Panc1 (cell line): ENCODE data around the gene KMT5B. TPM values are rescaled to one million over a fixed set of nuclear protein-coding genes. Genes with fewer than 3 reads are reported as not detected.

Source experiments
- ATAC-seq: fragments of 200-7000 bp; cut with Tn5 transposase; 2 replicates; pipeline ENCODE4 v1.9.1; 2020; ENCODE audit warnings: mild to moderate bottlenecking, moderate library complexity
- BruUV-seq: library from RNA; stranded (reverse); fragments of 400-500 nt; replicated peaks from 2 replicates; lab custom pipeline; 2021; lab: Mats Ljungman, UMichigan
- CTCF ChIA-PET: fragments of 300-600 bp; sonication (Branson Sonifier 250); formaldehyde crosslinking; loops from one replicate; lab custom pipeline; 2022; ENCODE audit warnings: antibody characterized with exemption; lab: Charles Lee
- POLR2A ChIA-PET: fragments of 300-600 bp; sonication (Branson Sonifier 250); formaldehyde crosslinking; loops from one replicate; lab custom pipeline; 2022; ENCODE audit warnings: antibody characterized with exemption; lab: Charles Lee
- DNase-seq: peaks from one replicate; pipeline ENCODE4 v3.0.0-alpha.2; 2010; ENCODE audit warnings: low read depth, low spot score
- H3K27ac ChIP-seq: 2 replicates; pipeline ENCODE4 v1.5.1; 2011; ENCODE audit warnings: mild to moderate bottlenecking, low read length, inconsistent platforms
- H3K27me3 ChIP-seq: fragments of 200-500 bp; sonication (Bioruptor generic); 2 replicates; pipeline ENCODE4 v1.6.0; 2014; ENCODE audit warnings: low read length, inconsistent platforms; ENCODE audit not compliant: control insufficient read depth, insufficient read depth
- H3K36me3 ChIP-seq: fragments of 200-500 bp; sonication (Bioruptor generic); 2 replicates; pipeline ENCODE4 v1.5.1; 2014; ENCODE audit warnings: inconsistent platforms, mild to moderate bottlenecking, low read length, moderate library complexity; ENCODE audit not compliant: control insufficient read depth, insufficient read depth
- H3K4me1 ChIP-seq: 2 replicates; pipeline ENCODE4 v1.5.1; 2011; ENCODE audit warnings: inconsistent platforms, mild to moderate bottlenecking, low read length, moderate library complexity; ENCODE audit not compliant: control insufficient read depth, insufficient read depth
- H3K4me3 ChIP-seq, 2 experiments: 2 replicates each; pipeline ENCODE4 v1.5.1; 2011 to 2012; ENCODE audit warnings: low read depth in 2 of 2, low read length in 2 of 2, mild to moderate bottlenecking in 2 of 2, inconsistent platforms in 1 of 2, moderate library complexity in 1 of 2
- H3K9me3 ChIP-seq: fragments of 200-500 bp; sonication (Bioruptor generic); 2 replicates; pipeline ENCODE4 v1.5.1; 2014; ENCODE audit warnings: low read depth, mild to moderate bottlenecking, inconsistent platforms, low read length, moderate library complexity; ENCODE audit not compliant: control insufficient read depth, insufficient read depth
- CTCF ChIP-seq: fragments of 450-650 bp; IDR thresholded peaks from 2 replicates; pipeline ENCODE4 v1.5.1; 2017; ENCODE audit warnings: mild to moderate bottlenecking
- POLR2AphosphoS5 ChIP-seq: IDR thresholded peaks from 2 replicates; pipeline ENCODE4 v1.6.1; 2012; ENCODE audit warnings: mild to moderate bottlenecking, low read depth, low read length, moderate library complexity
- REST ChIP-seq, 2 experiments: IDR thresholded peaks; 2 replicates each; pipeline ENCODE4 v1.6.1; 2011 to 2012; ENCODE audit warnings: low read depth in 2 of 2, control low read depth in 1 of 2, low read length in 1 of 2, mild to moderate bottlenecking in 1 of 2, moderate library complexity in 1 of 2; ENCODE audit not compliant: insufficient read depth in 1 of 2
- SIN3A ChIP-seq: IDR thresholded peaks from 2 replicates; pipeline ENCODE4 v1.6.1; 2012; ENCODE audit warnings: low read depth, mild to moderate bottlenecking, low read length, moderate library complexity, borderline replicate concordance; ENCODE audit not compliant: insufficient read depth
- TCF7L2 ChIP-seq: IDR thresholded peaks from 2 replicates; pipeline ENCODE4 v1.6.1; 2011; ENCODE audit warnings: mild to moderate bottlenecking, low read depth, low read length, inconsistent platforms
- in situ Hi-C: cut with HindIII; loops from 2 replicates; pipeline ENCODE4 v1.10.0; 2016; ENCODE audit warnings: low sequenced_read_pairs, low pct_unique_long_range_greater_than_20kb
- intact Hi-C: fragments of 100-400 bp; cut with micrococcal nuclease; formaldehyde crosslinking; loops from one replicate; pipeline ENCODE4 v1.10.0; 2022; ENCODE audit not compliant: unreplicated experiment
- total RNA-seq: library from RNA; stranded (reverse); gene quantifications from one replicate; pipeline ENCODE4 v1.2.1, GENCODE V29; 2021; ENCODE audit not compliant: unreplicated experiment

KMT5B gene
- total RNA-seq, 1 experiment from 2014 or later = 48.6 TPM

GRCh38 chr11:68259122-68259959 is 46.2 kb upstream of the KMT5B start:
- in situ Hi-C loops = no loop called here
- intact Hi-C loops = loop anchor here (5.0 to 10.0 kb wide), 2 partner anchors 123 to 185 kb away; no protein-coding TSS in a partner anchor
- BruUV-seq = no TSS peak
- ATAC-seq (peak; percentile 3; the same call in 1 of the 2 replicates), DNase-seq (no peak)
- POLR2A ChIA-PET = interaction anchor here (0.7 kb wide), 1 partner anchor 13 kb away, joined by 3 read pairs; the partner anchor contains the start of gene C11orf24
- H3K27ac ChIP-seq = no peak overlapping the region
- H3K9me3 ChIP-seq = no peaks in the 10 kb centered on the region
- TF ChIP-seq TCF7L2 (no peak), POLR2AphosphoS5 (no peak), SIN3A (no peak), REST (IDR thresholded peaks at IDR 0.05; ENCODE audit: insufficient read depth in 1 of 2, low read depth in 2 of 2, low read length in 1 of 2) (no peak), CTCF (no peak)
- CTCF ChIA-PET = interaction anchor here (0.5 to 2.4 kb wide), 2 partner anchors 33 to 39 kb away, joined by 3 to 8 read pairs; no protein-coding TSS in a partner anchor
- no peaks in the 10 kb centered on the region for H3K27me3 ChIP-seq
- peaks cover 13% of the 10 kb centered on the region for H3K4me1 ChIP-seq
- H3K36me3 ChIP-seq = no peaks in the 10 kb centered on the region
- H3K4me3 ChIP-seq = no peak overlapping the region

GRCh38 chr11:68258363-68258765 is 45.3 kb upstream of the KMT5B start:
- no peak overlapping the region for H3K4me3 ChIP-seq
- no peaks in the 10 kb centered on the region for H3K27me3 ChIP-seq
- ChIA-PET CTCF (interaction anchor here (0.6 to 2.6 kb wide), 3 partner anchors 39 to 125 kb away, joined by 3 to 40 read pairs (median 4); no protein-coding TSS in a partner anchor), POLR2A (no interaction called here)
- DNase-seq (no peak), ATAC-seq (no peak)
- peak overlapping the region; percentile 74; the same call in 1 of the 2 replicates for H3K27ac ChIP-seq
- intact Hi-C loops = loop anchor here (5.0 to 10.0 kb wide), 2 partner anchors 124 to 186 kb away; no protein-coding TSS in a partner anchor
- no peaks in the 10 kb centered on the region for H3K9me3 ChIP-seq
- peaks cover 13% of the 10 kb centered on the region for H3K4me1 ChIP-seq
- in situ Hi-C loops = no loop called here
- no peak for TF ChIP-seq CTCF
- TF ChIP-seq TCF7L2 = no peak
- TF ChIP-seq SIN3A = no peak
- TF ChIP-seq POLR2AphosphoS5 = no peak
- TF ChIP-seq REST (IDR thresholded peaks at IDR 0.05; ENCODE audit: insufficient read depth in 1 of 2, low read depth in 2 of 2, low read length in 1 of 2) = no peak
- H3K36me3 ChIP-seq = no peaks in the 10 kb centered on the region
- BruUV-seq = no TSS peak
